HG03520 (cell line): Measurements from ENCODE around the gene CDR2.

ENCODE experiments used
- ATAC-seq: cut with Tn5 transposase; IDR thresholded peaks from one replicate; pipeline ENCODE4 v1.9.1; 2021; ENCODE audit warnings: mild to moderate bottlenecking, moderate library complexity; ENCODE audit not compliant: unreplicated experiment

CDR2 gene

GRCh38 chr16:22325598-22326368 lies 48.6 kb downstream of the CDR2 start:
- ATAC-seq = no peak

DNA sequence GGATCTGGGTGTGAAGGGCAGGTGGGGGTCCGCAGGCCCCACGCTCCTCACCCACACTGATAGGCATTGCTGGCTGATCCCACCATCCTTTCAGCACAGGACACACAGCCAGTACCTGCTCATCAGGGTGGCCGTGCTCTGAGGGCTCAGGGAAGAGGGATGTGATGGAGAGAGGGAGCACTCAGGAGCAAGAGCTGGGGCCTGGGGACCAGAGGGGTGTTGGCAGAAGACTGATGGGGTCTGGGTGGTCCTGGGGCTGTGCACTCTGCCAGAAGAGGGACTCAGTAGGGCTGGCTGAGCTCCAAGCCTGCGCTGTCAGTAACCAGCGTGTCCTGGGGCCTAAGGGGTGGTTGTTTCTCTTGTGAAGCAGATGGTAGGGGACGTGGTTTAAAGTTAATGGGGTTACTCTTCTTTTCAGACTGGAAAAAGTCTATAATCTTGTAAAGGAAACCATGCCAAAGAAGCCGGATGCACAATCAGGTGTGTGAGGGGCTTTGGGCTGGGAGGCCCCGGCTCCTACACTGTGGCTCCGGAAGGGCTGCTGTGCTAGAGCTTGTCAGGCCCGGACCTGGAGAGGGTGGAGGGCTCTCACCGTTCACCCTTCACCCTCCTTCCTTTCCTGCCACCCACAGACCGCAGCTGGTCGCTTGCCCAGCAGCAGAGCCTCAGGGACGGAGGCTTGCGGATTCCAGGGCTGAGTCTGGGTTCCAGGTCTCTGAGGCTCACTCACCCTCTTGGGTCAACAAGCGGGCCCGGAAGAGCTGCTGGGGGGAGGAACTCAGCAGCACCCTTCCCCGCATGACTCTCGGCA lies 49.4 kb downstream of the CDR2 start:
- no peak for ATAC-seq

- no peak for ATAC-seq
Measured at GRCh38 chr16:22323959-22324786, 50.2 kb downstream of the CDR2 start.

DNA sequence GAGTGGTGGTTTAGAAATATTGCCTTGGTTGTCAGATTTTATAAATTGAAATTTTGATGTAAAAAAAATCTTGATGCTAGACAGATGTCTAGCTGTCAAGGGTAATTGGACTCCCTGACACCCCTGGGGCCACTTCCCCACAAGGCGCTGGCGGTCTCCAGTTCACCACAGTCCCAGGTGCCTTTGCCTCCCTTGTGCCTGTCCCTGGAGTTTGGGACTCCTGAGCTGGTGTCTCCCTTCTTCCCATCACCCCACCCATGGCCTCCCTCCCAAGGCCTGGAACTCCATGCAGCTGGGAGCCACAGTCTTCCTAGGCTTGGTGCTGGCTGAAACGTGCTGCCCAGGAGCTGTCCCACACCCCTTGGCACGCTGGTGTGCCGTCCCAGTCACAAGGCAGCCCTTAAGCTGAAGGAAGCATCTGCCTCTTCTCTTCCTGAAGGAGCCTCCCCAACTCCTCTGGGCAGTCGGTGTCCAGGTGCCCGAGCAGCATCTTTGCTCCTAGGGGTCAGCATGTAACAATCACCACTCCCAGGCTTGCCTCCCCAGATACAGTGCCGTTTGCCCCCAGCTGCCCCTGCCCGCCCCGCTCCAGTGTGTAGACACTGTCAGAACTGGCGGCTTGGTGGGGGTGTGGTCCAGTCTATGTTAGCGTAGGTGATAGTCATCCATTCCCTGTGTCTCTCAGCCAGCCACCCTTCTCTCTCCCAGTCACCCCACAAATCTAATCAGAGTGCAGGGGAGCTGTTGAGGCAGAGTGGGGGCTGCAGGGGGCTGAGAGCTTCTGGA lies 51.1 kb downstream of the CDR2 start:
- ATAC-seq = no peak

GRCh38 chr16:22322741-22323140 lies 51.7 kb downstream of the CDR2 start:
- ATAC-seq = no peak

- ATAC-seq = no peak
Measured at GRCh38 chr16:22322021-22322471, 52.4 kb downstream of the CDR2 start.

DNA sequence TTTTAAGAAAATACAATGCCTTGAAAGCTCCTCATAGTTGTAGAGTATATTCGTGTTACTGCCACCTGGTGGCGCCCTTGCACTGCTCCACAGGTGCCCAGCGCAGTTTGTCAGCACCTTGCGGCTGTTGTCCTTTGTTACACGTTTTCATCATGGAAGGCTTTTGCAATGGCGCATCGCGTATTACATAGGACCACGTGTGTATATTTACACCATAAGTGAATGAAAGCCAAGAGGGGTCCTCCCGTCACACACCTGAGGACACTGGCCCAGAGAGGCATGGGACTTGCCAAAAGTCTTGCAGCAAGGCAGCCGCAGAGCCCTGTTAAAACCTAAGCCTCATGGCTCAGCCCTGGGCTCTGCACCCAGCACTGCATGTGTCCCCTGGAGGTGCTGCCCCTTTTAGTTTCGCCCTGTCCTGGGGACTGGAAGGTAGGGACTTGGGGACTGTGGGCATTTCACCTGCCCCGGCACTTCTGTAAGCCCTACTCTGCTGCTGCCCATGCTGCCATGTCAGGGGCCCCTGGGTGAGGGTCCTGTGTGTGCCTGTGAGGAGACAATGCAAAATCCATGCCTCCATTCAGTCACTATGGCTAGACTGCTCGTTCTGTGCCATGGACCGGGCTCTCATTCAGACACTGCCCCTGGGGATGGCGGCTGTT lies 52.9 kb downstream of the CDR2 start:
- ATAC-seq = no peak

GRCh38 chr16:22320572-22321339 lies 53.7 kb downstream of the CDR2 start:
- ATAC-seq = no peak

DNA sequence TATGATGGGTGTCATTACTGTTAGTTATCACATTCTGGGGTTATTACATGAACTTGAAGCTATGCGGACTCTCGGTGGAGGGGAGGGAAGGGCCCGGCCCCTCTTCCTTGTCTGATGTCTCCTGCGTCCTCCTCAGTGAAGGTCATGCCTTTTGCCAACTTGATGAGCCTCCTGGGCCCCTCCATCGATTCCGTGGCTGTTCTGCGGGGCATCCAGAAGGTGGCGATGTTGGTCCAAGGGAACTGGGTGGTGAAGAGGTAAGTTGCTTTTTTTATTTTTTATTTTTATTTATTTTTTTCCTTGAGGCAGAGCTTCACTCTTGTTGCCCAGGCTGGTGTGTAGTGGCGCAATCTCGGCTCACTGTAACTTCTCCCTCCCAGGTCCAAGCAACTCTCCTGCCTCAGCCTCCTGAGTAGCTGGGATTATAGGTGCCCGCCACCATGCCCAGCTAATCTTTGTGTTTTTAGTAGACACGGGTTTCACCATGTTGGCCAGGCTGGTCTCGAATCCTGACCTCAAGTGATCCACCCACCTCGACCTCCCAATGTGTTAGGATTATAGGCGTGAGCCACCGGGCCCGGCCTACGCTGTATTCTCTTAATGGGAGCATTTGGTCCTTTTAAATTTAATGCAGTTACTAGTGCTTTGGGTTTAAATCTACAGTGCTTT lies 55.6 kb downstream of the CDR2 start:
- ATAC-seq = no peak

GRCh38 chr16:22317625-22318024 lies 56.8 kb downstream of the CDR2 start:
- no peak for ATAC-seq

- ATAC-seq = no peak
Measured at GRCh38 chr16:22317001-22317530, 57.4 kb downstream of the CDR2 start.

DNA sequence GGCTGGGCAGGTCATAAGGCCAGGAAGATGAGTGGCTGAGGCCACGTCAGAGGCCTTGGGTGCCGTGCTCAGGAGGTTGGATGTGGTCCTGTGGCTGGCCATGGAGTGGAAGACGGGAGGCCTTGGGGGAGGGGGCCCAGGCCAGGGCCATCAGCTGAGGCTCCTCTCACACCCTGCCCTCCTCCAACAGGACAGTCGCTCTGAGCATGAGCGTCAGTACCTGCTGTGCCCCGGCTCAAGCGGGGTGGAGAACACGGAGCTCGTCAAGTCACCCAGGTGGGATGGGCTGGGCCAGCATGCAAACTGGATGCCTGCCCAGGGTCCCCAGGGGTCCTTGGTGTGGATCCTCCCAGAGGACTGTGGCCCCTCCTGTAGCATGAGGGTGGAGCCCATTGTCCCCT lies 58.0 kb downstream of the CDR2 start:
- no peak for ATAC-seq

DNA sequence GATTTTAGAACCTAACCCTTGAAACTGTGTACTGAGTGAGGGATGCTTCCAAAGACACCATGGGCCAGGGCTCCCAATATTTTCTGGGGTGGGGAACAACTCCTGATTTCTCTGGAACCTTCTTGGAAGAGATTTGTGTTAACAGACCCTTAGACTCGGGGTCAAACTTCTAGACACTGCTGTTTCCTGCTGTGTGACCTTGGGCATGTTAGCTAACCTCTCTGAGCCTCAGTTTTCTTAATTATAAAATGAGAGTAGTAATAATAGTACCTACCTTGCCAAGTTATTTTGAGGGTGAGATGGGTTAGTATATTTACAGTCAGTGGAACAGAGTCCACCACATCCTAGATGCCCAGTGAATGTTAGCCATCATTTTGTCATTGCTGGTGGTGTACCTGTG lies 58.4 kb downstream of the CDR2 start:
- no peak for ATAC-seq

- no peak for ATAC-seq
Measured at GRCh38 chr16:22314661-22315626, 59.5 kb downstream of the CDR2 start.

DNA sequence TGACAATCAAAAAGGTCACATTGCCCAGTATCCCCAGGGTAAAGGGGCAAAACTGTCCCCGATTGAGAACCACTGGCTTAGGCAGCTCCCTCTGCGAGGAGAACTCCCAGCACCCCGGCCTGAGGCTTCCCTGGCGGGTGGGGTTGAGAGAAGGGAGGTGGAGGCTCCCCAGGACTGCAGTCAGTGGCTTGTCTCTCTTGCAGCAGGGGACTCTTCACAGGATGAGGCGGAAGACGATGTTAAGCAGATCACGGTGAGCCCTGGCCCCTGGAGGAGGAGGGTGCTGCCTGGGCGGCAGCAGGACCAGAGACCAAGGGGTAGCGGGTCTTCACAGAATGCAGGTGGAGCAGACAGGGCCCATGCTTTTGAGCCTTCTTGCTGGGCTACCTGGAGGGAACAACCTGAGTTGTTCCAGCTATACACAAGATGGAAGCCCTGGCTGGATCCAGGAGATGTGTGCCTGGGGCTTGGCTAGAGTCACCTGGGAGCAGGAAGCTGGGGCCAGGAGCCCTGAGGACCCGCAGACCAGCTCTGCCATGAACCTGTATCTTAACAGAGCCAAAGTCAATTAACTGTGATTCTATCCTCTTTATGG lies 60.4 kb downstream of the CDR2 start:
- no peak for ATAC-seq

DNA sequence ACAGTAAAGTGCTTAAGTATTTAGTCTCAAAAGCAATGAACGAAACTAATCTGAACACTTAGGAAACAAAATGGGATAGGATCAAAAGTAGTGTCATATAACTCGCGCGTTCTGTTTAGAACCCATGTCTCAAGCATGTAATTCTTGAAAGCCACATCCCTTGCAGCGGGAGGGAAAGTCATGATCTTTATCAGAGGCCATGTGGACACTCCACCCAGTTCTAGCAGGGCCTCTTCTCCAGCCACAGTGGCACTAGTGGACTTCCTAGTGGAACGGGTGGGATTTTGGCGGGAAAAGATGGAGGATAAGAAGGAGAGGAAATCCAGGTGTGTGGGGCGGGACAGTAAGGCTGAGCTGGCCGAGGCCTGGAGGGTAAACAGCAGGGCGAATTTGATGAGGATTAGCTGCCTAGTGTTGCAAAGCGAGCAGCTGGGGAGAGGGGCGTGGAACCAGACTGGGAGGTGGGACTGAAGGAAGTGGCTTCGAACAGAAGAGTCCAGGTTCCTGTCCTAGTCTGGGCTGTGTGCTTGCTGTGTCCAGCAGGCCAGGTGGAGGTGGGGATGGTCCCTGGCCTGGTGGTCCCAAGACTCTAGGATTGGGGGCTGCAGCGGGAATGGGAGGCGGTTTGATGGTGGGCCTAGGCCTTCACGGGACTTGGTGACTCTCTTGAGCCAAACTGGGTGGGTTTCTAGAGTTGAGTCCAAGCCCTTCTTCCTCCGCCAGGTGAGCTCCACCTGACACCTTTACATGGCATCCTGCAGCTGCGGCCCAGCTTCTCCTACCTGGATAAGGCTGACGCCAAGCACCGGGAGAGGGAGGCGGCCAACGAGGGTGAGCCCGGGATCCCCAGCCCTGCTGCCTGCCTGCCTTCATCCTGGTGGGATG lies 61.3 kb downstream of the CDR2 start:
- no peak for ATAC-seq
